Measurements from ENCODE around the gene NOD2. TPM values are rescaled to one million over a fixed set of nuclear protein-coding genes. Genes with fewer than 3 reads are reported as not detected.

Gene NOD2
- total RNA-seq, 4 donors from 2014 or later = 0.41 to 2.6 (median 2.2) TPM; not detected in 1

DNA sequence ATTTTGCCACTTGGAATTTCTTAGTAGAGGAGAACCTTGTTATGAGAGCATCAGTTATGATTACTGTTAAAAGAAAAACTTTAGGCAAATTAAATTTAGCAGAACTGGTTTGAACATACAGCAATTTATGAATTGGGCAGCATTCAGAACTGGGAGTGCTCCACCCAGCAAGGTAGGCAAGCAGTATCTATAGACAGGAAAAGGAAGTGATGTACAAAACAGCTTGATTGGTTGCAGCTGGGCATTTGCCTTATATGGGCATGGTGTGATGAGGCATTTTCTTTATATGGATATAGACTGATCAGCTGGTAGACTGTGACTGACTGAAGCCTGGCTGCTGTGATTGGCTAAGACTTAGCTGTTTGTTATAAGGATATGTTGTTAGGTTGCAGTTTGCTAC is 30.9 kb downstream of the NOD2 start:
- Histone ChIP-seq H3K4me1 (no peaks in the 10 kb centered on the region), H3K27me3 (no peaks in the 10 kb centered on the region), H3K4me3 (no peak overlapping the region), H3K36me3 (no peaks in the 10 kb centered on the region), H3K9me3 (no peaks in the 10 kb centered on the region), H3K27ac (no peak overlapping the region)
- intact Hi-C loops (cut with DNase I; ENCODE audit: low total_unique reads) = no loop called here
- DNase-seq = no peak
- TF ChIP-seq EP300 (IDR thresholded peaks at IDR 0.05; ENCODE audit: low read depth) (no peak), POLR2A (IDR thresholded peaks at IDR 0.05) (no peak), POLR2AphosphoS5 (IDR thresholded peaks at IDR 0.05) (no peak), CTCF (IDR thresholded peaks at IDR 0.05) (no peak)
- in situ Hi-C loops (cut with MboI; ENCODE audit: low pct_ligation_motif_present in 1 of 4, low pct_unique_long_range_greater_than_20kb in 1 of 4, low sequenced_read_pairs in 3 of 4) = no loop called here

DNA sequence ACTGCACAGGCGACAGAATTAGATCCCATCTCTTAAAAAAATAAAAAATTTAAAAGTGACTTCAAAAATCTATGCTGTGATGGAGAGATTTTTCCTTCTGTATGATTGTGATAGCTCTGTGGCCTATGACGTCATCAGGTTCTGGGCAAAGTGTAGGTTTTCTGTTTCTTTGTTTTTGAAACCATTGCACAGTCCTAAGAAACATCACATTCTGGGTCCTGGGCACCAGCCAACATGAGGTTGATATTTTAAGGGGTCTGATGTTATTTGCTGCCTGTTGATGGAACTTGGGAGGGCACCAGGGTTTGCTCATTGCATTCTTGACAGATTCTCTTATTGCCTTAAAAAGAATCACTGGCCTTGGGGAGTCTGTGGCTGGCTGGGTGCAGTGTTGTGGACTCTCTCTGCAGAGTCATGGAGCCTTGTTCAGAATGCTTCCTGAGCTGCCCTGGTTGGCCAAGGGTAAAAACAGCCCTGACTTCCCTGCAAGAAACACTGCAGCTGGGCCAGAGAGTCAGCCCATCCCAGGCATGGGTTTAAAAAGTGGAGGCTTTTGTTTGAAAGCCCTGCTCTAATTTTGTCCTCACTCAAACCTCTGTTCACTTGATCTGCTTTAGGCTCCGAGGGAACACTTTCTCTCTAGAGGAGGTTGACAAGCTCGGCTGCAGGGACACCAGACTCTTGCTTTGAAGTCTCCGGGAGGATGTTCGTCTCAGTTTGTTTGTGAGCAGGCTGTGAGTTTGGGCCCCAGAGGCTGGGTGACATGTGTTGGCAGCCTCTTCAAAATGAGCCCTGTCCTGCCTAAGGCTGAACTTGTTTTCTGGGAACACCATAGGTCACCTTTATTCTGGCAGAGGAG is 38.0 kb downstream of the NOD2 start:
- no peaks in the 10 kb centered on the region for H3K27me3 ChIP-seq
- DNase-seq = no peak
- H3K4me3 ChIP-seq = no peak overlapping the region
- H3K27ac ChIP-seq = no peak overlapping the region
- WGBS, 2 donors (ENCODE audit: low coverage in 1 of 2) = 88 to 100% methylated on average over 2 to 6 of the region's 6 CpGs
- TF ChIP-seq CTCF (IDR thresholded peaks at IDR 0.05) = no peak
- TF ChIP-seq POLR2AphosphoS5 (IDR thresholded peaks at IDR 0.05) = no peak
- TF ChIP-seq POLR2A (IDR thresholded peaks at IDR 0.05) = no peak
- TF ChIP-seq EP300 (IDR thresholded peaks at IDR 0.05; ENCODE audit: low read depth) = no peak
- intact Hi-C loops (cut with DNase I; ENCODE audit: low total_unique reads) (no loop called here), in situ Hi-C loops (cut with MboI; ENCODE audit: low pct_ligation_motif_present in 1 of 4, low pct_unique_long_range_greater_than_20kb in 1 of 4, low sequenced_read_pairs in 3 of 4) (no loop called here)
- H3K36me3 ChIP-seq = no peaks in the 10 kb centered on the region
- no peaks in the 10 kb centered on the region for H3K4me1 ChIP-seq
- H3K9me3 ChIP-seq = no peaks in the 10 kb centered on the region

DNA sequence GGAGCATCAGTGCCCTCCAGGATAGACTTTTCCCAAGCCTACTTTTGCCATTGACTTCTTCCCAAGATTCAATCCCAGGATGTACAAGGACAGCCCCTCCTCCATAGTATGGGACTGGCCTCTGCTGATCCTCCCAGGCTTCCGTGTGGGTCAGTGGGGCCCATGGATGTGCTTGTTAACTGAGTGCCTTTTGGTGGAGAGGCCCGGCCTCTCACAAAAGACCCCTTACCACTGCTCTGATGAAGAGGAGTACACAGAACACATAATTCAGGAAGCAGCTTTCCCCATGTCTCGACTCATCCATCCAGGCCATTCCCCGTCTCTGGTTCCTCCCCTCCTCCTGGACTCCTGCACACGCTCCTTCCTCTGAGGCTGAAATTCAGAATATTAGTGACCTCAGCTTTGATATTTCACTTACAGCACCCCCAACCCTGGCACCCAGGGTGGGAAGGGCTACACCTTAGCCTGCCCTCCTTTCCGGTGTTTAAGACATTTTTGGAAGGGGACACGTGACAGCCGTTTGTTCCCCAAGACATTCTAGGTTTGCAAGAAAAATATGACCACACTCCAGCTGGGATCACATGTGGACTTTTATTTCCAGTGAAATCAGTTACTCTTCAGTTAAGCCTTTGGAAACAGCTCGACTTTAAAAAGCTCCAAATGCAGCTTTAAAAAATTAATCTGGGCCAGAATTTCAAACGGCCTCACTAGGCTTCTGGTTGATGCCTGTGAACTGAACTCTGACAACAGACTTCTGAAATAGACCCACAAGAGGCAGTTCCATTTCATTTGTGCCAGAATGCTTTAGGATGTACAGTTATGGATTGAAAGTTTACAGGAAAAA is 38.8 kb downstream of the NOD2 start:
- DNase-seq = no peak
- Histone ChIP-seq H3K36me3 (no peaks in the 10 kb centered on the region), H3K4me3 (no peak overlapping the region), H3K27me3 (no peaks in the 10 kb centered on the region), H3K9me3 (no peaks in the 10 kb centered on the region), H3K4me1 (no peaks in the 10 kb centered on the region), H3K27ac (no peak overlapping the region)
- intact Hi-C loops (cut with DNase I; ENCODE audit: low total_unique reads) = no loop called here
- 80 to 81% methylated on average over 8 to 10 of the region's 10 CpGs for WGBS, 2 donors (ENCODE audit: low coverage in 1 of 2)
- in situ Hi-C loops (cut with MboI; ENCODE audit: low pct_ligation_motif_present in 1 of 4, low pct_unique_long_range_greater_than_20kb in 1 of 4, low sequenced_read_pairs in 3 of 4) = no loop called here
- TF ChIP-seq POLR2AphosphoS5 (IDR thresholded peaks at IDR 0.05) (no peak), EP300 (IDR thresholded peaks at IDR 0.05; ENCODE audit: low read depth) (no peak), CTCF (IDR thresholded peaks at IDR 0.05) (no peak)

GRCh38 chr16:50733468-50733867 is 40.1 kb downstream of the NOD2 start:
- in situ Hi-C loops (cut with MboI; ENCODE audit: low pct_ligation_motif_present in 1 of 4, low pct_unique_long_range_greater_than_20kb in 1 of 4, low sequenced_read_pairs in 3 of 4) = no loop called here
- Histone ChIP-seq H3K27ac (no peak overlapping the region), H3K9me3 (no peaks in the 10 kb centered on the region), H3K27me3 (no peaks in the 10 kb centered on the region), H3K36me3 (no peaks in the 10 kb centered on the region), H3K4me1 (no peaks in the 10 kb centered on the region), H3K4me3 (no peak overlapping the region)
- no peak for DNase-seq
- no peak for TF ChIP-seq CTCF (IDR thresholded peaks at IDR 0.05)
- TF ChIP-seq POLR2A (IDR thresholded peaks at IDR 0.05) = no peak
- no peak for TF ChIP-seq POLR2AphosphoS5 (IDR thresholded peaks at IDR 0.05)
- no peak for TF ChIP-seq EP300 (IDR thresholded peaks at IDR 0.05; ENCODE audit: low read depth)
- 94% methylated on average over 7 of the region's 7 CpGs; no CpG with 5 or more reads in 1 of the 2 donors for WGBS, 2 donors (ENCODE audit: low coverage in 1 of 2)
- intact Hi-C loops (cut with DNase I; ENCODE audit: low total_unique reads) = no loop called here

Data from transverse colon (tissue), 4 donors.